Measurements from ENCODE around the gene CTXND1.
"Not testable (repeated sequence)": the region's sequence is repeated elsewhere in the genome, so short reads cannot be mapped to it uniquely, and the experiment has no call there.

Gene CTXND1

DNA sequence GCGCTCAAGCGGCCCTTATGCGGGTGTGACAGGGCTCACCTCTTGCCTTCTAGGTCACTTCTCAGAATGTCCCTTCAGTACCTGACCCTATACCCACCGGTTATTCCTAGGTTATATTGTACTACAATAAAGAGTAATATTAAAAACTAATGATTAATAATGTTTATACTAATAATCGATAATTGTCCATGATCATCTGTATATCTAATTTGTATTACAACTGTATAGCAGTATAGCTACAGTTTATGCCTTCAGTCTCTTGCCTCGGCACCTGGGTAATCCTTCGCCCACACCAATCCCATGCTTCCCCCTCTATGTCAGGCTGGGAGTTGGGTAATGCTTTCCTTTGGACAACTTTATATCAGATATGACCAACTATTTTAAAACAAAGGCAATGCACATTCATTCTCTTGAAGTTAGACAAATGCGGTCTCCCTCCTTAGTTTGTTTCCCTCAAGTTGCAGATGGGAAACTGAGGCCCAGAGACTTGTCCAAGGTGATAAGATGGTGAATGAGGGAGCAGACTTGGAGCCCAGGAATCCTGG is 95.8 kb downstream of the CTXND1 start:
- no peak for DNase-seq

DNA sequence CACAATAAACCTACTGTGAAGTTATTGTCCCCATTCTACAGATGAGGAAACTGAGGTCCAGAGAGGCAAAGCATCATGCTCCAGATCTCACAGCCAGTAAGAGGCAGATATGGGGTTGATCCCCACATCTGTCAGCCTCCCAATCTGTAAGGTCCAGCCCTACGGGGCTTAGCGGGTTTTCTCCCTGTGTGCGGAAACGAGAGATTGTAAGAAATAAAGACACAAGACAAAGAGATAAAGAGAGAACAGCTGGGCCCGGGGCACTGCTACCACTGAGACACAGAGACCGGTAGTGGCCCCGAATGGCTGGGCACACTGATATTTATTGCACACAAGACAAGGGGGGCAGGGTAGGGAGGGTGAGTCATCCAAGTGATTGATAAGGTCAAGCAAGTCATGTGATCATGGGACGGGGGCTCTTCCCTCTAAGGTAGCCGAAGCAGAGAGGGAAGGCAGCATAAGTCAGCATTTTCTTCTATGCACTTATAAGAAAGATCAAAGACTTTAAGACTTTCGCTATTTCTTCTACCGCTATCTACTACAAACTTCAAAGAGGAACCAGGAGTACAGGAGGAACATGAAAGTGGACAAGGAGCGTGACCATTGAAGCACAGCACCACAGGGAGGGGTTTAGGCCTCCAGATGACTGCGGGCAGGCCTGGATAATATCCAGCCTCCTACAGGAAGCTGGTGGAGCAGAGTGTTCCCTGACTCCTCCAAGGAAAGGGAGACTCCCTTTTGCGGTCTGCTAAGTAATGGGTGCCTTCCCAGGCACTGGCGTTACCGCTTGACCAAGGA is 96.4 kb downstream of the CTXND1 start:
- DNase-seq = not testable (repeated sequence)

DNA sequence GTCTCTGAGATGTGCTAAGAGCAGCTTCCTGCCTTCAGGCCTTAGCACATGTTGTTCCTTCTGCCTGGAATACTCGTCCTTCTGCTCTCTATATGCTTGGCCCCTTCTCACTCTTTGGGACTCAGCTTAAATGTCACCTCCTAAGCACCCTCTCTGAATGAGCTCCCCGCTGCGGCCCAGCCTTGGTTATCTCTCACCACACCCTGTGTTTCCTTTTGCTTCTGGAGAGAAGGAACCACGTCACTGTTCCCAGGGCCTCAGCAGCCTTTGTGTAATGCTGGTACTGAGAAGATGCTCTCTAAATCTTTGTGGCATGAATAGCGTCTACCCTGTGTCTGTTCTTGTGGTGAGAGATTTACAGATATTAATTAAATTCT is 97.0 kb downstream of the CTXND1 start:
- no peak for DNase-seq

DNA sequence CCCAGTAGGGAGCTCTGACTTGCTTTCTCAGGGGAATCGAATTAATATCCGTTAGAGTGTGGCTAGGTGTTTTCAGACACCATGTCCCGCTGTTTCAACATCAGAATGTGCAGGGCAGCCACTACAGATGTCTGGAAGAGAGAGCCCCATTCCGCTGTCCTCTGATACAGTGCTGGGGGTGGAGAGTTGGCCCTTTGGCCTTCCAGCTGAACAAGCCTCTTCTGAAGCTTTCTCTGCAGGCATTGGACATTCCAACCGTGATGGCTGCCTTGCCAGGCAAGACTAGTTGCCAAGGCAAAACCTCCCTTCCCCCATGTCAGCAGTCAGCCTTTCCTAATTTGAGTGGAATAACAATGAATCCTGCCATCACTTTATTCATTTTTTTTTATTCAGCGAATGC is 97.7 kb downstream of the CTXND1 start:
- DNase-seq = no peak

DNA sequence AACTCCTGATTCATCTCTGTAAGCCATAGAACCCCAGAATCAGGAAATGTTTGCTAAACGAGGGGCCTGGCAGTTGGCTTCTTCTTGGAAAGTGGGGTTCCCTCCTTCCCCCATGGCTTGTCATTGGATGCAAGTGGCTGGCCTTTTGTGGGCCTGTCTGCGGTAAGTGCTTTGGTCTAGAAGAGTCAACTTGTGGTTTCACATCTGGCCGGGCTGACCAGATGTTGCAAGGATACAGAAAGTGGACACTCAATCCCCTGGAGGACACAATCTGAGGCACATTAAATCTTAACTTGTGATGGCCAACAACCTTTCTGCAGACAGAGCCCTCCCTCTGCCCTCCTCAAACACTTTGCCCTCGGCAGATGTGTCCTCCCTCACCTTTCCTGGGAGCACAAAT is 98.1 kb downstream of the CTXND1 start:
- no peak for DNase-seq

DNA sequence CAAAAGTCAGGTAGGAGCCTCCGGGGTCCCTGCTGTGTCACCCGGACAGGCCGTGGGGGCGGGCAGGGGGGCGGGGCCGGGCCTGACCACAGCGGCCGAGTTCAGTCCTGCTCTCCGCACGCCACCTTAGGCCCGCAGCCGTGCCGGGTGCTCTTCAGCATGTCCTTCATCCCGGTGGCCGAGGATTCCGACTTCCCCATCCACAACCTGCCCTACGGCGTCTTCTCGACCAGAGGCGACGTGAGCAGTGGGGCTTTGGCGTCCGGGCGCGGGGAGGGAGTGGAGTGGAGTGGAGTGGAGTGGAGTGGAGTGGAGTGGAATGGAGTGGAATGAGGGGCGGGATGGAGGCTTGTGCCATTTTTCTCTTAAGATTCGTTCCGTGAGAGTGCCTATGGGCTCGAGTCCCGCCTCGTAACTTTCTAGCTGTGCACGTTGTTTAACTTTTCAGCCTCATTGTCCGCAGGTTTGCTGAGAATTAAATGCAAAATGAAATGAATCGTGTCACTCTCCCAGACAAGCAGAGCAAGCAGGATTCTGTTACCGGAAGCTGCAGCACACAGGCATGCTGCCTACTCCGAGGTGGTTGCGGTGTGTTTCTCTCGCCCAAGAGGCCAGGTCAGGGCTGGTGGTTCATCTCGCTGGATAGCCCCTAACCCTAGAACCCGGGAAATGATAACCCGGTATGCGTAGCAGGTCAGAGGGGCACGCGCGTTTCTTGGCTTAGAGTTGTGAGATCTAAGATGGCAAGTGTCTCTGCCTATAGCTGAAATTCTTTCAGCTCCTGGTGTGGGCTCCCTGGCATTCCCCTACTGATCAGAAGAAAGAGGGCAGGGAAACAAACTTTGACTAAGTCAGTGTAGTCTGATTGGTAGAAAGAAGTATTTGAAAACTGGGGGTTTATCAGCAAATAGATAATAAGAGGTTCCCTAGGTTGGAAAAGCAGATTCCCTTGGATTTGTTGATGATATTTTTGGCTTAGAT is 98.8 kb downstream of the CTXND1 start, which contains the start of gene FAH:
FAH (plus strand) TSS at position 104 of the 981 bp plus-strand sequence; CDS start at position 160, 56 bp downstream.
- no peak for DNase-seq

DNA sequence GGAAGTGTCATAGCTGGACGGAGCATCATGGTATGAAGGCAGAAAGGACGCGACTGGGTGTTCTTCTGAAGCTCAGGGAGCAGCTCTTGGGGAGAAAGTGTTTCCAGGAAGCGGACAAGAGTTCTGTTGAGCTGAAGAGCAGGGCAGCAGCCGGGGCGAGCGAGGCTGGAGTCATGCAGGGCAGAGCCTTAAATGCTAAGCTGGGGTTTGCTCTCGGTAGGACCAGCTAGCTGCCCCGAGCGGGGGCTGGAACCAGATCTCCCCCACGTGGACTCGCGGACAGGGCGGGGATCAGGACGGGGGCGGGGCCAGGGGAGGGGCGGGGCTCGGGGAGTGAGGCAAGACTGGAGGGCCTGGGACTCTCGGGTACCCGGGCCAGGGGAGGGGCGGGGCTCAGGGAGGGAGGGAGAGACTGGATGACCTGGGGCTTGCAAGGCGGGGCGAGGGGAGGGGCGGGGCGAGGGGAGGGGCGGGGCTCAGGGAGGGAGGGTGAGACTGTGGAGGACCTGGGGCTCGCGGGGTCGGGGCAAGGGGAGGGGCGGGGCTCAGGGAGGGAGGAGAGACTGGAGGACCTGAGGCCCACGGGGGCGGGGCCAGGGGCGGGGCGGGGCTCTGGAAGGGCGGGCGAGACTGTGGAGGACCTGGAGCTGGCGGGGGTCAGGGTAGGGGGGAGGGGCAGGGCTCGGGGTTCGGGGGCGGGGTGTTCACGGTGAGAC is 99.7 kb downstream of the CTXND1 start:
- peak; percentile 97 for DNase-seq

DNA sequence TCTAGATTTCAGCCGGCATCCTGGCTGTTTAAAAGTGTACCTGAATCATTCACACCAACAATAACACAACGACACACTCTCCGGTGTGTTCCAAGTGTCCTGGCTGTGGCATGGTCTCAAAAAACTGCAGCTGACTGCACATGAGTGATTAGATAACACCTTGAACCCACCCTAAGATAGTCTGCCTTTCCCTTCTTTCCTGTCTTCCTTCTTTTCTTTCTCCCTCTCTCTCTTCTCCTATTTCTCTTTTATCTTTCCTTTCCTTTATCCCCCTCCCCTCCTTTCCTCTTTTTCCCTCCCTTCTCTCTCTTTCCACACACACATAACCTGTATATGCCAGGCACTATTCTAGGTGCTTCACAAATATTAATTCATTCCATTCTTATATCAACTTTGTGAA is 100.4 kb downstream of the CTXND1 start:
- no peak for DNase-seq

DNA sequence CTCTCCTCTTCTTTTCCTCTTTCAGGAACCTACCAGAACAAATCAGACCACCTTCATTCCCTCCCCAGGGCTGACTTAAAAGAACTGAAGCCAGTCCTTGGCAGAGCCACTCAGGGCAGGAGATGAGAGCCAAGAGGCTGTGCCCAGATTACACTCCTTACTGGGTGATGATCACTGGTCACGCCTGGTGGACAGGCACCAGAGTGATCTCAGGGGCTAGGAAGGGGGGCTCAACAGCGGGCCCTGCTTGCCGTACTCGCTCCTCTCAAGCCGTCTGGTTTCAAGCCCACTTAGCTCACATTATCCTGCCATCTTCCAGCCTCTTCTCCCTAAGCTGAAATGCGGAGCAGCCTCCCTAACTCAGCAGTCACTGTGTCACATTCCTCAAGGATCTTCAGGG is 100.9 kb downstream of the CTXND1 start:
- no peak for DNase-seq

All from right forelimb (tissue), 1 donor.